SK-N-SH treated with all-trans-retinoic acid at 6 μM for 48 hours (cell line): ENCODE measurements around the gene PTGES3L.

ENCODE experiments used
- ATAC-seq: fragments of 200-7000 bp; cut with Tn5 transposase; 3 replicates; pipeline ENCODE4 v1.9.1; 2020; ENCODE audit warnings: mild to moderate bottlenecking, moderate library complexity
- ARNTL ChIP-seq: fragments of 450-650 bp; formaldehyde crosslinking; IDR thresholded peaks from 2 replicates; pipeline ENCODE4 v1.5.0; 2020; ENCODE audit warnings: low read depth, mild to moderate bottlenecking, moderate library complexity, borderline replicate concordance
- BACH2 ChIP-seq: fragments of 250-450 bp; sonication (Bioruptor Pico); IDR thresholded peaks from 2 replicates; pipeline ENCODE4 v1.9.0; 2021; ENCODE audit warnings: mild to moderate bottlenecking, borderline replicate concordance
- CSDC2 ChIP-seq: fragments of 250-450 bp; sonication (Bioruptor Pico); IDR thresholded peaks from 2 replicates; pipeline ENCODE4 v1.5.0; 2020; ENCODE audit warnings: mild to moderate bottlenecking, moderate library complexity
- CSRNP3 ChIP-seq: fragments of 250-450 bp; sonication (Bioruptor Pico); IDR thresholded peaks from 2 replicates; pipeline ENCODE4 v1.5.1; 2021; ENCODE audit warnings: mild to moderate bottlenecking, moderate library complexity
- ESRRG ChIP-seq: fragments of 250-450 bp; sonication (Bioruptor Pico); IDR thresholded peaks from 2 replicates; pipeline ENCODE4 v1.6.1; 2021; ENCODE audit warnings: mild to moderate bottlenecking
- GLIS3 ChIP-seq: fragments of 250-450 bp; sonication (Bioruptor Pico); IDR thresholded peaks from 2 replicates; pipeline ENCODE4 v1.5.0; 2020; ENCODE audit warnings: mild to moderate bottlenecking, moderate library complexity
- ISL1 ChIP-seq: fragments of 250-450 bp; sonication (Bioruptor Pico); IDR thresholded peaks from 2 replicates; pipeline ENCODE4 v2.1.2; 2022; ENCODE audit warnings: mild to moderate bottlenecking, moderate library complexity
- OSR1 ChIP-seq: fragments of 250-450 bp; sonication (Bioruptor Pico); IDR thresholded peaks from 2 replicates; pipeline ENCODE4 v1.8.0; 2022; ENCODE audit warnings: moderate library complexity, mild to moderate bottlenecking, inconsistent platforms
- PPARA ChIP-seq: fragments of 250-450 bp; sonication (Bioruptor Pico); IDR thresholded peaks from 2 replicates; pipeline ENCODE4 v1.5.0; 2020; ENCODE audit warnings: mild to moderate bottlenecking, borderline replicate concordance
- RARB ChIP-seq: fragments of 250-450 bp; sonication (Bioruptor Pico); IDR thresholded peaks from 2 replicates; pipeline ENCODE4 v1.8.0; 2021; ENCODE audit warnings: mild to moderate bottlenecking, moderate library complexity
- SNAI2 ChIP-seq: fragments of 250-450 bp; sonication (Bioruptor Pico); IDR thresholded peaks from 2 replicates; pipeline ENCODE4 v1.5.0; 2020; ENCODE audit warnings: mild to moderate bottlenecking, moderate library complexity
- TCF4 ChIP-seq: fragments of 250-450 bp; sonication (Bioruptor Pico); IDR thresholded peaks from 2 replicates; pipeline ENCODE4 v1.8.0; 2021; ENCODE audit warnings: mild to moderate bottlenecking, moderate library complexity, borderline replicate concordance
- TOX ChIP-seq: fragments of 250-450 bp; sonication (Bioruptor Pico); IDR thresholded peaks from 2 replicates; pipeline ENCODE4 v1.8.0; 2021; ENCODE audit warnings: mild to moderate bottlenecking, moderate library complexity, borderline replicate concordance
- ZC3H10 ChIP-seq: fragments of 250-450 bp; sonication (Bioruptor Pico); IDR thresholded peaks from 2 replicates; pipeline ENCODE4 v1.5.1; 2021; ENCODE audit warnings: mild to moderate bottlenecking, moderate library complexity
- ZFP3 ChIP-seq: fragments of 250-450 bp; sonication (Bioruptor Pico); IDR thresholded peaks from 2 replicates; pipeline ENCODE4 v1.5.0; 2020; ENCODE audit warnings: mild to moderate bottlenecking, moderate library complexity
- ZFP30 ChIP-seq: fragments of 450-650 bp; formaldehyde crosslinking; IDR thresholded peaks from 2 replicates; pipeline ENCODE4 v1.5.0; 2022; ENCODE audit warnings: mild to moderate bottlenecking, moderate library complexity
- ZNF565 ChIP-seq: fragments of 450-650 bp; formaldehyde crosslinking; conservative IDR thresholded peaks from 2 replicates; pipeline ENCODE4 v1.5.0; 2020; ENCODE audit warnings: low read depth, mild to moderate bottlenecking, moderate library complexity
- TF ChIP-seq, protein P1 (sequence below): fragments of 250-450 bp; sonication (Bioruptor Pico); IDR thresholded peaks from 2 replicates; pipeline ENCODE4 v1.8.0; 2021; ENCODE audit warnings: low read depth, mild to moderate bottlenecking, moderate library complexity, borderline replicate concordance
- TF ChIP-seq, protein P2 (sequence below): fragments of 250-450 bp; sonication (Bioruptor Pico); IDR thresholded peaks from 2 replicates; pipeline ENCODE4 v1.5.1; 2020; ENCODE audit warnings: low read depth, mild to moderate bottlenecking, moderate library complexity
- TF ChIP-seq, protein P3 (sequence below): fragments of 250-450 bp; sonication (Bioruptor Pico); IDR thresholded peaks from 2 replicates; pipeline ENCODE4 v1.5.0; 2020; ENCODE audit warnings: mild to moderate bottlenecking, moderate library complexity
- TF ChIP-seq, protein P4 (sequence below): fragments of 250-450 bp; sonication (Bioruptor Pico); IDR thresholded peaks from 2 replicates; pipeline ENCODE4 v1.8.0; 2020; ENCODE audit warnings: mild to moderate bottlenecking, moderate library complexity, borderline replicate concordance

Gene PTGES3L

DNA sequence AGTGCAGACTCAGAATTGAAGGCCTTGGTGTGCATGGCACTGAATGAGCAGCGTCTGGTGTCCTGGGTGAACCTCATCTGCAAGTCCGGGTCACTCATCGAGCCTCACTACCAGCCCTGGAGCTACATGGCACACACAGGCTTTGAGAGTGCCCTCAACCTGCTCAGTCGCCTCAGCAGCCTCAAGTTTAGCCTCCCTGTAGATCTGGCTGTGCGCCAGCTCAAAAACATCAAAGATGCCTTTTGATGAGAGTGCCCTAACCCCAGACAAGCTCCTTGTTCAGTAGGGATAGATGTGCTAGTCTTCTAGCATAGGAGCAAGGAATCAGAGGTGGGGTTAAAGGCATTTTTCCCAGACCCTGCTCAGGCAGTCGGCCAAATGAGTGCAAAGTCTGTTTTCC lies 11.6 kb upstream of the PTGES3L start:
- no peak for ATAC-seq
- TF ChIP-seq CSDC2 (CRISPR knock-in tag) (no peak), BACH2 (CRISPR knock-in tag) (no peak), ZC3H10 (CRISPR knock-in tag) (no peak), OSR1 (CRISPR knock-in tag) (no peak), ZNF565 (no peak), TOX (no peak), TCF4 (no peak), SNAI2 (CRISPR knock-in tag) (no peak), ISL1 (no peak), ARNTL (CRISPR knock-in tag) (no peak), CSRNP3 (no peak), RARB (CRISPR knock-in tag) (no peak), ZFP3 (CRISPR knock-in tag) (no peak), ESRRG (CRISPR knock-in tag) (no peak), GLIS3 (CRISPR knock-in tag) (no peak)
- TF ChIP-seq, protein P1, sequence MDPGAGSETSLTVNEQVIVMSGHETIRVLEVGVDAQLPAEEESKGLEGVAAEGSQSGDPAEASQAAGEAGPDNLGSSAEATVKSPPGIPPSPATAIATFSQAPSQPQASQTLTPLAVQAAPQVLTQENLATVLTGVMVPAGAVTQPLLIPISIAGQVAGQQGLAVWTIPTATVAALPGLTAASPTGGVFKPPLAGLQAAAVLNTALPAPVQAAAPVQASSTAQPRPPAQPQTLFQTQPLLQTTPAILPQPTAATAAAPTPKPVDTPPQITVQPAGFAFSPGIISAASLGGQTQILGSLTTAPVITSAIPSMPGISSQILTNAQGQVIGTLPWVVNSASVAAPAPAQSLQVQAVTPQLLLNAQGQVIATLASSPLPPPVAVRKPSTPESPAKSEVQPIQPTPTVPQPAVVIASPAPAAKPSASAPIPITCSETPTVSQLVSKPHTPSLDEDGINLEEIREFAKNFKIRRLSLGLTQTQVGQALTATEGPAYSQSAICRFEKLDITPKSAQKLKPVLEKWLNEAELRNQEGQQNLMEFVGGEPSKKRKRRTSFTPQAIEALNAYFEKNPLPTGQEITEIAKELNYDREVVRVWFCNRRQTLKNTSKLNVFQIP (CRISPR knock-in tag), result no peak
- TF ChIP-seq, protein P2, sequence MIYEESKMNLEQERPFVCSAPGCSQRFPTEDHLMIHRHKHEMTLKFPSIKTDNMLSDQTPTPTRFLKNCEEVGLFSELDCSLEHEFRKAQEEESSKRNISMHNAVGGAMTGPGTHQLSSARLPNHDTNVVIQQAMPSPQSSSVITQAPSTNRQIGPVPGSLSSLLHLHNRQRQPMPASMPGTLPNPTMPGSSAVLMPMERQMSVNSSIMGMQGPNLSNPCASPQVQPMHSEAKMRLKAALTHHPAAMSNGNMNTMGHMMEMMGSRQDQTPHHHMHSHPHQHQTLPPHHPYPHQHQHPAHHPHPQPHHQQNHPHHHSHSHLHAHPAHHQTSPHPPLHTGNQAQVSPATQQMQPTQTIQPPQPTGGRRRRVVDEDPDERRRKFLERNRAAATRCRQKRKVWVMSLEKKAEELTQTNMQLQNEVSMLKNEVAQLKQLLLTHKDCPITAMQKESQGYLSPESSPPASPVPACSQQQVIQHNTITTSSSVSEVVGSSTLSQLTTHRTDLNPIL, result no peak
- TF ChIP-seq, protein P3, sequence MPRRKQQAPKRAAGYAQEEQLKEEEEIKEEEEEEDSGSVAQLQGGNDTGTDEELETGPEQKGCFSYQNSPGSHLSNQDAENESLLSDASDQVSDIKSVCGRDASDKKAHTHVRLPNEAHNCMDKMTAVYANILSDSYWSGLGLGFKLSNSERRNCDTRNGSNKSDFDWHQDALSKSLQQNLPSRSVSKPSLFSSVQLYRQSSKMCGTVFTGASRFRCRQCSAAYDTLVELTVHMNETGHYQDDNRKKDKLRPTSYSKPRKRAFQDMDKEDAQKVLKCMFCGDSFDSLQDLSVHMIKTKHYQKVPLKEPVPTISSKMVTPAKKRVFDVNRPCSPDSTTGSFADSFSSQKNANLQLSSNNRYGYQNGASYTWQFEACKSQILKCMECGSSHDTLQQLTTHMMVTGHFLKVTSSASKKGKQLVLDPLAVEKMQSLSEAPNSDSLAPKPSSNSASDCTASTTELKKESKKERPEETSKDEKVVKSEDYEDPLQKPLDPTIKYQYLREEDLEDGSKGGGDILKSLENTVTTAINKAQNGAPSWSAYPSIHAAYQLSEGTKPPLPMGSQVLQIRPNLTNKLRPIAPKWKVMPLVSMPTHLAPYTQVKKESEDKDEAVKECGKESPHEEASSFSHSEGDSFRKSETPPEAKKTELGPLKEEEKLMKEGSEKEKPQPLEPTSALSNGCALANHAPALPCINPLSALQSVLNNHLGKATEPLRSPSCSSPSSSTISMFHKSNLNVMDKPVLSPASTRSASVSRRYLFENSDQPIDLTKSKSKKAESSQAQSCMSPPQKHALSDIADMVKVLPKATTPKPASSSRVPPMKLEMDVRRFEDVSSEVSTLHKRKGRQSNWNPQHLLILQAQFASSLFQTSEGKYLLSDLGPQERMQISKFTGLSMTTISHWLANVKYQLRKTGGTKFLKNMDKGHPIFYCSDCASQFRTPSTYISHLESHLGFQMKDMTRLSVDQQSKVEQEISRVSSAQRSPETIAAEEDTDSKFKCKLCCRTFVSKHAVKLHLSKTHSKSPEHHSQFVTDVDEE, result no peak
- TF ChIP-seq, protein P4, sequence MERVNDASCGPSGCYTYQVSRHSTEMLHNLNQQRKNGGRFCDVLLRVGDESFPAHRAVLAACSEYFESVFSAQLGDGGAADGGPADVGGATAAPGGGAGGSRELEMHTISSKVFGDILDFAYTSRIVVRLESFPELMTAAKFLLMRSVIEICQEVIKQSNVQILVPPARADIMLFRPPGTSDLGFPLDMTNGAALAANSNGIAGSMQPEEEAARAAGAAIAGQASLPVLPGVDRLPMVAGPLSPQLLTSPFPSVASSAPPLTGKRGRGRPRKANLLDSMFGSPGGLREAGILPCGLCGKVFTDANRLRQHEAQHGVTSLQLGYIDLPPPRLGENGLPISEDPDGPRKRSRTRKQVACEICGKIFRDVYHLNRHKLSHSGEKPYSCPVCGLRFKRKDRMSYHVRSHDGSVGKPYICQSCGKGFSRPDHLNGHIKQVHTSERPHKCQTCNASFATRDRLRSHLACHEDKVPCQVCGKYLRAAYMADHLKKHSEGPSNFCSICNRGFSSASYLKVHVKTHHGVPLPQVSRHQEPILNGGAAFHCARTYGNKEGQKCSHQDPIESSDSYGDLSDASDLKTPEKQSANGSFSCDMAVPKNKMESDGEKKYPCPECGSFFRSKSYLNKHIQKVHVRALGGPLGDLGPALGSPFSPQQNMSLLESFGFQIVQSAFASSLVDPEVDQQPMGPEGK (CRISPR knock-in tag), result no peak

DNA sequence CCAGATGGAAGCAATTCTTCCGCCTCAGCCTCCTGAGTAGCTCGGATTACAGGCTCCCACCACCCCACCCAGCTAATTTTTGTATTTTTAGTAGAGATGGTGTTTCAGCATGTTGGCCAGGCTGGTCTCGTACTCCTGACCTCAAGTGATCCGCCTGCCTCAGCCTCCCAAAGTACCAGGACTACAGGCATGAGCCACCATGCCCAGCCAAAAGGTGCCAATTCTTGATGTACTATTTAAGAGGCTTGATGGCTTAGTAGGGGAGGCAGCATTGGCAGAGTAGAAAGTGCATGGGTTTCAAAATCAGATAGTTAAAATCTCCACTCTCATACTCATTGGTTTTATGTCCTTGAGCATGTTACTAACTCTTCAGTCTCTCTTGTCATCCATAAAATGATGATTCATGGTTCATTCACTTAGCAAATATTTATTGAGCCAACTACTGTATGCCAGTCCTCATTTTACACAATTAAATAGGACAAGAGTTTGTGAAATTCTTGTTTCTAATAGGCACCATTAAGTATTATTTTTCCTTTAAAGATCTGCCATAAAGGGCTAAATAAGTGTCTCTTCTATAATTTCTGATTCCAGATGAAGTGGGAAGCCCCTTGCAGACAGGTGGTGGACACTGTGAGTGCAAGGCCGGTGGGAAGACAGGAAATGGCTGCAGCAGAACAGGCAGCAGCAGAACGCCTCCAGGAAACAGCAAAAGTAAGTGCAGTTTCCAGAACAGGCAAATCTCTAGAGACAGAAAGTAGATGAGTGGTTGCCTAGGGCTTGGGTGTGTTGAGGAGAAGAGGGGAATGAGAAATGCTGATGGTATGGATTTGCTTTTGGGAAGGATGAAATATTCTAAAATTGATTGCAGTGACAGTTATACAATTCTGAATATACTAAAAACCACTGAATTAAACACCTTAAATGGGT lies 10.1 kb upstream of the PTGES3L start:
- TF ChIP-seq ZFP3 (CRISPR knock-in tag), result no peak
- TF ChIP-seq ZC3H10 (CRISPR knock-in tag), result no peak
- TF ChIP-seq ESRRG (CRISPR knock-in tag), result no peak
- TF ChIP-seq, protein P2, result no peak
- ATAC-seq, result no peak

DNA sequence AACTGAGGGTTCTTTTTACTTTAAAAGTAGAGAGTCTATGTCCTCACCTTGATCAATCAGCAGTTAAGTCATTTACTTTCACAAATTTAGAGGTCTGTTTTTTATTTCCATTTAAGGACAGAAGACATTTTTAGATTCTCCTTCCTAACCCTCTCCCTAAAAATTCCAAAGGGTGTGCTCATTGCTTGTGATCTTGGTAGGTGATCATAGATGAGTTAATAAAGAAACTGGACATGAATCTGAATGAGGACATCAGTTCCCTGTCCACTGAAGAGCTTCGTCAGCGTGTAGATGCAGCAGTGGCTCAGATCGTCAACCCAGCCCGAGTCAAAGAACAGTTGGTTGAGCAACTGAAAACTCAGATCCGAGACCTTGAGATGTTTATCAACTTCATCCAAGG lies 9.3 kb upstream of the PTGES3L start:
- ATAC-seq, result no peak
- no peak for TF ChIP-seq RARB (CRISPR knock-in tag)
- TF ChIP-seq ZC3H10 (CRISPR knock-in tag), result no peak
- TF ChIP-seq ISL1, result no peak
- TF ChIP-seq OSR1 (CRISPR knock-in tag), result no peak
- no peak for TF ChIP-seq SNAI2 (CRISPR knock-in tag)
- no peak for TF ChIP-seq PPARA (CRISPR knock-in tag)
- TF ChIP-seq TCF4, result no peak
- TF ChIP-seq CSRNP3, result no peak
- TF ChIP-seq, protein P4 (CRISPR knock-in tag), result no peak
- TF ChIP-seq BACH2 (CRISPR knock-in tag), result no peak
- no peak for TF ChIP-seq ZFP30 (CRISPR knock-in tag)
